Endometrial microvascular endothelial cells (primary cell): ENCODE data around the gene EZR. TPM values are rescaled to one million over a fixed set of nuclear protein-coding genes. Genes with fewer than 3 reads are reported as not detected.

Experiments
- in situ Hi-C: cut with HindIII; loops from 2 replicates; pipeline ENCODE4 v1.10.0; 2017; ENCODE audit warnings: low sequenced_read_pairs, low pct_unique_long_range_greater_than_20kb; ENCODE audit errors: inconsistent ontology term
- total RNA-seq: library from RNA; depleted of rRNA; stranded (reverse); fragments of >200 nt; gene quantifications from one replicate; pipeline ENCODE4 v1.2.3, GENCODE V29; 2015; ENCODE audit errors: inconsistent ontology term

The EZR gene
- total RNA-seq, 1 donor from 2014 or later, result 101 TPM

- in situ Hi-C loops, result no loop called here
Measured at GRCh38 chr6:158756977-158757752, 62.0 kb downstream of the EZR start.

GRCh38 chr6:158756126-158756525, 63.0 kb downstream of the EZR start:
- in situ Hi-C loops, result no loop called here

- in situ Hi-C loops, result no loop called here
Measured at GRCh38 chr6:158755636-158756035, 63.5 kb downstream of the EZR start.

GRCh38 chr6:158754738-158755137, 64.4 kb downstream of the EZR start:
- in situ Hi-C loops, result no loop called here

GRCh38 chr6:158753811-158754210, 65.4 kb downstream of the EZR start:
- in situ Hi-C loops, result no loop called here

GRCh38 chr6:158752613-158753012, 66.6 kb downstream of the EZR start:
- in situ Hi-C loops, result no loop called here

GRCh38 chr6:158751921-158752320, 67.2 kb downstream of the EZR start:
- in situ Hi-C loops, result no loop called here

GRCh38 chr6:158751224-158751623, 67.9 kb downstream of the EZR start:
- in situ Hi-C loops, result no loop called here

- in situ Hi-C loops, result no loop called here
Measured at GRCh38 chr6:158744986-158745430, 74.2 kb downstream of the EZR start.

- in situ Hi-C loops, result no loop called here
Measured at GRCh38 chr6:158743033-158743651, 76.0 kb downstream of the EZR start.

- in situ Hi-C loops, result no loop called here
Measured at GRCh38 chr6:158739673-158740072, 79.5 kb downstream of the EZR start.

GRCh38 chr6:158737710-158738615, 81.2 kb downstream of the EZR start:
- in situ Hi-C loops, result no loop called here

- in situ Hi-C loops, result no loop called here
Measured at GRCh38 chr6:158737082-158737709, 82.0 kb downstream of the EZR start.

GRCh38 chr6:158735009-158735408, 84.2 kb downstream of the EZR start:
- in situ Hi-C loops, result no loop called here

GRCh38 chr6:158730541-158730907, 88.6 kb downstream of the EZR start:
- in situ Hi-C loops, result no loop called here

GRCh38 chr6:158729906-158730540, 89.1 kb downstream of the EZR start:
- in situ Hi-C loops, result no loop called here

GRCh38 chr6:158725704-158726103, 93.5 kb downstream of the EZR start:
- in situ Hi-C loops, result no loop called here

- in situ Hi-C loops, result loop anchor here (25.0 kb wide), 1 partner anchor 240 kb away; no protein-coding TSS in a partner anchor
Measured at GRCh38 chr6:158722176-158722729, 96.9 kb downstream of the EZR start.
